Measurements from ENCODE around the gene SMIM29. TPM values are rescaled to one million over a fixed set of nuclear protein-coding genes. Genes with fewer than 3 reads are reported as not detected.
"Not testable (repeated sequence)": the region's sequence is repeated elsewhere in the genome, so short reads cannot be mapped to it uniquely, and the experiment has no call there.

The SMIM29 gene
- total RNA-seq, 1 donor from 2014 or later, result 24.3 TPM

GRCh38 chr6:34267746-34268145, 18.9 kb upstream of the SMIM29 start:
- no peak for DNase-seq

GRCh38 chr6:34263484-34263883, 14.7 kb upstream of the SMIM29 start:
- not testable (repeated sequence) for DNase-seq

GRCh38 chr6:34260576-34261267, 11.9 kb upstream of the SMIM29 start:
- DNase-seq, result no peak

- no peak for DNase-seq
Observed at GRCh38 chr6:34259529-34260069, 10.8 kb upstream of the SMIM29 start.

- DNase-seq, result not testable (repeated sequence)
Observed at GRCh38 chr6:34252395-34252794, 3.6 kb upstream of the SMIM29 start.

DNA sequence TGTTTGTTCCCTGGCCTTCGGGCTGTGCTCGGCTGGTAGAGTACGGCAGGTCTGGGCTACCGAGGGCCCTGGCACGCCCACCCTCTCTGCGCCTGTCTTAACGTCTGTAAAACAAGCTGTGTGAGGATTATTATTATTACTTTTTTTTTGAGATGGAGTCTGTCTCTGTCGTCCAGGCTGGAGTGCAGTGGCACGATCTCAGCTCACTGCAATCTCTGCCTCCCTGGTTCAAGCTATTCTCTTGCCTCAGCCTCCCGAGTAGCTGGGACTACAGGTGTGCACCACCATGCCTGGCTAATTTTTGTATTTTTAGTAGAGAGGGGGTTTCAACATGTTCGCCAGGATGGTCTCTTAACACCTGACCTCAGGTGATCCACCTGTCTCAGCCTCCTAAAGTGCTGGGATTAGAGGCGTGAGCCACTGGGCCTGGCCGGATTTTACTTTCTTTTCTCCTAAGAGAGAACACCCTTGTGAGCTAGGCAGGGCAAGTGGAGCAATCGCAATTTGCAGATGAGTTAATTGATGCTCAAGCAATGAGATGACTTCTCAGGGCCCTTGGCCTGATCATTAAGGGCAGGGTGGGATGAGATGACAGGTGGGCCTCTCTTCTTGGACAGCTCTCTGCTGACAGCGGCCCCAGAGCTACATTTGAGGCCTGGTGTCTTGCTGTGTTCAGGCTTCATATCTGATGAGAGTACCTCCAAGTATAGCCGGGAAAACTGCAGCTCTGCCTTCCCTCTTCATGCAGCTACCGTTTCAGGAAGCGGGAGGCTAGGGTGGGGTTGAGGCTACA, 859 bp upstream of the SMIM29 start:
- no peak for DNase-seq

- DNase-seq, result peak; percentile 57
Observed at GRCh38 chr6:34248198-34248726, 544 bp downstream of the SMIM29 start.

- DNase-seq, result no peak
Observed at GRCh38 chr6:34247481-34248197, 1.2 kb downstream of the SMIM29 start.

DNA sequence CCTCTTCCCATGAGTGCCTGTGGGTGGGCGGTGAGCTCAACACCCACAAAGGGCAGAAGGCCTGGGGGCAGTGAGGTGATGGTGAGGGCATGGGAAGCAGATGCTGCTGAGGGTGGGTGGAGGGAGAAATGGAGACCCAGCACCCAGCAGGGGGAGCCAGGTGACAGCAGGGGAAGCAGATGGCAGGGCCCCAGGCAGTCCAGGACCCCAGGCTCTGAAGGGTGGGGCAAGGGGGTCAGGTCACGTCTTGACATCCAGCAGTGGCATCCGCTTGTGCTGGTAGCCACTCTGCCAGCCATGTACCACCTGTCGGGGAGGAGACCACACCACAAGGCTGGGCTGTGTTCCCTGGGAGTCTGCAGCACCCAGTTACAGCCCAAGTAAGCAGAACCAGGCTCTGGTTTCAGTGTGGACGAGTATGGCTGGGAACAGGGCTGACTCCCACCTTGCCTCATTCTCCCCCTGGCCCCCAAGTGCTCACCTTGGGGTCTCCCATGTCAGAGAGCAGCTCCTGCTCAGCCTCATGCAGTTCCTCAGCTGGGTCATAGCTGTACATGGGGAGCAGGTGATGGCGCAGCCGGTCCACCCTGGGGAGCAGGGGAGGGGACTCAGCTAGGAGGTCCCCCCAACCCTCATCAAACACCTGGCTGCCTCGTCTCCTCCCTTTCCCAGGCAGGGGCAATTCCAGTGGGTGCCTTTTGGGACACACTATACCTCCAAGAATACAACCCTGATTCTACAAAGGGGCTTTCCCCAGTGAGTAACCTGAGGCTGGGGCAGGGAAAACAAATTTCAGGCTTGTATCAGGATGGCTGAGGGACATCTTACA, 2.0 kb downstream of the SMIM29 start:
- DNase-seq, result peak; percentile 61

GRCh38 chr6:34246249-34246562, 2.6 kb downstream of the SMIM29 start:
- no peak for DNase-seq

GRCh38 chr6:34245761-34246140, 3.1 kb downstream of the SMIM29 start:
- not testable (repeated sequence) for DNase-seq

GRCh38 chr6:34245032-34245760, 3.6 kb downstream of the SMIM29 start:
- DNase-seq, result not testable (repeated sequence)

DNA sequence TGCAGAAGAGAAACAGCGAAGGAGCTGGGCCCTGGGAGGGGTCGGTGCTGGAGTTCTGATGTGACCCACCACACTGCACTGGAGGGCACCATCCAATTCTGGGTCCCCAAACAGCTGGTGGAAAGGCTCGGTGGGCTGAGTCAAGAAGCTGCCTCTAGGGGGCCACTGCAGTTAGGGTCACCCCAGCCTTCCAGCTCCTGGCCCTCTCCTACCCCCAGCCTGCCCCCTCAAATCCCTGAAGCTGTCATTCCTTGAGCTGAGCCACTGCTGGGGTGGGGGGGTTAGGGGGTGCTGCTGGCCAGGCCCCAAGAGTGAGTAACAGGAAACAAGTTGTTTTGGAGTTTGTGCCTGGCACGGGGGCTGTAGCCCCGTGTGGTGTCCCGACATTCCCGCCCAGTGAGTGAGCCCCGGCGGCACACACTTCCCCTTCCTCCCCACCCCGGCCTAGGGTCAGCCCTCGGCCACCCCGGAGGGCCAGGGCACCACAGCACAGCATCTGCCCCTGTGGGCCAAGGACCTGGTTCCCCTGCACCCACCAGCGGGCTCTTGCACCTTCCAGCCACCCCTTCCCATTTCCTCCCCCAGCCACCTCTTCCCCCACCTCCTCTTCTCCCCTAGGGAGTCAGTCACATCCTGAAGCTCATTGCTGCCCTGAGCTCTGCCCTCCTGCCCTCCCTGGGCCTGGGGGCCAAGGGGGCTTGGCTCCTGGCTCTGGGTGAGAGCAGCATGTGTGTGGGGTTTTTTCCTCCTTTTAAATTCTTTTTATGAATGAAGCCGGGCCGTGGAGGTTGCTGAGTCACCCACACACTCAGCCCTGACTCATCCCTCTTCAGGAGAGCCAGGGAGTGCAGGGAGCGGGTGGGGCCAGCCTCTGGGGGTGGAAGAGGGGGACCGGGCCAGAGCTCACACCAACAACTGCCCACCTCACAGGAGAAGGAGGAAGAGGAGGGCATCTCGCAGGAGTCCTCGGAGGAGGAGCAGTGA, 4.6 kb downstream of the SMIM29 start:
- peak; percentile 94 for DNase-seq

DNA sequence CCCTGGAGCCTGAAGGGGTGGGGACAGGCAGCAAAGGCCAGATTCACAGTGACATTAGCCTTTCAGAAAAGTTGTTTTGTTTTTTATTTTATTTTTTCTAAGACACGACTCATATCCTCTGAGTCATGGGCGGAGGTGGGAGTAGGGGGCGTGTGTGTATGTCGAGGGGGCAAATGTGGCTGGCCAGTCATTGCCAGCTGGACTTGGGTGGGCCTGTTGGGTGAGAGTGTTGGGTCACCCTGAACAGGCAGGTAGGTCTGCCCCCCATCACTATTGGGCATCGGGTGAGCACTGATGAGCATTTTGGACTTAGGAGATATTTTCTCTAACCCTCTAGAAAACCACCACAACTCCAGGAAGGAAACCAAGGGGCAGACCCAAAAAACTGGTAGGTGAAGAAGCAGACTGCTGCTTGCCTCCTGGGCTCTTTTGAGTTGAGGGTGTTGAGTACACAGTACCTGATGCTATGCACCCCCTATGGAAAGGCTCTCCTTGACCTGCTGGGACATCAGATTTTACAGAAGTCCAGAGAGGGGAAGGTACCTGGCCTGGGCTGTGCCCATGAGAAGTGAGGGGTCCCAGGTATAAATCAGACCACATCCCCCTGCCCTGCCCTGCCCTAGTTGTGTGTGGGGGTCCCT, 5.6 kb downstream of the SMIM29 start:
- DNase-seq, result peak; percentile 76

- DNase-seq, result no peak
Observed at GRCh38 chr6:34242252-34243130, 6.3 kb downstream of the SMIM29 start.

DNA sequence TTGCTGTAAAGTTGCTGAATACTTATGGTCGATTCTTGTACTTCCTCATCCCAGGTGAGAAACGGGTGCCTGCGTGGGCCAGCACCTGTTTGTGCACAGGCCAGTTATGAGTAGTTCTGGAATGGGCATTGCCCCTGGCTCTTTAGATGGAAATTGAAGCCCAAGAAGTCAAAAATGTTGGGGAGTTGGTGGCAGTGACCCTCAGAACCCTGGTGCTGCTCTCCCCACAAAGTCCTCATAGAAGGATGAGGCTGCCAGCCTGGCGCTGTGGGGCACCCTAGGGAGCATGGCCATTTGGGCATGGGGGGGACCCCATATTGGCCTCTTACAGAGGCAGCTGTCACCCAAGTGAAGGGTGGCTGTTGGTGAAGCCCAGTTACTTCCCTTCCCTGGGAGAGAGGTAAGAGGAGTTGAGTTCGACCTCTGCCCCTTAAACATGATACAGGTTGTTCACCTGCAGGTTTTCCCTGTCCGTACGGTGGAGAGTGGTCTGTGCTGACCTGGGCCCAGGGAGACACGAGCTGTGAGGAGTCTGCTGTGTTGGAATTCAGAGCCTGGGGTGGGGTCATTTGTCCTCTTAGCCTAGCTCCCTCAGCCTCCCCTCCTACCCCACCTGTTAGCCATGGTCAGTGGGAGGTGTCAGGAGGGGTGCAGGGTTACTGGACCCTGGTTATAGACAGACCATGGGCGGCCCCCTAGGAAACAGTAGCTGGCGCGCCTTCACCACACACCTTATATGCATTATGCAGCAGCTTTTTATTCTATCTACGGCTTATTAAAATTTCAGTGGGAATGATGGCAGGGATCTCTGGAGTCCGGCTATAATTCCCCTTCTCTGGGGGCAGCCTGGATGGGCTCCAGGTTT, 7.2 kb downstream of the SMIM29 start:
- no peak for DNase-seq

Measured in dermis blood vessel endothelial cell (primary cell).